ENCODE data around the gene RPS4Y1. TPM values are rescaled to one million over a fixed set of nuclear protein-coding genes. Genes with fewer than 3 reads are reported as not detected.

RPS4Y1 gene
- total and polyA plus RNA-seq, 2 donors (not counting 3 experiments of a cell fraction or from before 2014, with no cell fraction given): 335 to 704 TPM

DNA sequence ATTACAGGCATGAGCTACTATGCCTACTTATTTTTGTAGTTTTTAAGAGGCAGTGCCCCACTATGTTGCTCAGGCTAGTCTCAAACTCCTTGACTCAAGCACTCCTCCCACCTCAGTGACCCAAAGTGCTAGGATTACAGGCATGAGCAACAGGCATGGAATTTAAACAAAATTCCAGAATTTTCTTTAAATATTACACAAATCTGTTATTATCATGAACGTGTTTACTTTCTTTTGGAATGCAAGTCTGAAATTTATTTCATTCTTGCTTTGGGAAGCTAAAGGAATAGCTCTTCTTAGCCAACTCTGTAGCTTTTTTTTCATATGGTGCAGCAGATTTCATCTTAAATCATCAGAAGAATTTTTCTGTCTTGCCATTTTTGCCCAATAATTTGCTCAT is 66.0 kb downstream of the RPS4Y1 start:
- dilution Hi-C loops (cut with MboI; ENCODE audit: extremely low pct_ligation_motif_present, low sequenced_read_pairs) (no loop called here), intact Hi-C loops (cut with micrococcal nuclease) (no loop called here)
- H3K9ac ChIP-seq (replicated peaks; ENCODE audit: extremely low read depth, insufficient read depth, low read length): no peak overlapping the region
- H2AFZ ChIP-seq (ENCODE audit: low read depth, low read length): no peak overlapping the region
- ChIA-PET POLR2A (no interaction called here), CTCF (no interaction called here)
- no peaks in the 10 kb centered on the region for H3K36me3 ChIP-seq (ENCODE audit: control insufficient read depth in 2 of 2, extremely low read depth in 1 of 2, insufficient read depth in 2 of 2, low read length in 2 of 2)
- no TSS peak for BruUV-seq (replicated peaks)
- no peaks in the 10 kb centered on the region for H3K9me1 ChIP-seq (replicated peaks; ENCODE audit: control insufficient read depth, extremely low read depth, insufficient read depth, low read length)
- no peaks in the 10 kb centered on the region for H3K27me3 ChIP-seq (ENCODE audit: control insufficient read depth in 2 of 2, insufficient read depth in 2 of 2, low read length in 2 of 2)
- H3K4me3 ChIP-seq (replicated peaks in 1 of 3; ENCODE audit: insufficient read depth in 1 of 3, low read depth in 1 of 3, low read length in 3 of 3): no peak overlapping the region
- no peaks in the 10 kb centered on the region for H4K20me1 ChIP-seq (replicated peaks; ENCODE audit: control insufficient read depth, extremely low read depth, insufficient read depth, low read length)
- no peaks in the 10 kb centered on the region for H3K4me1 ChIP-seq (ENCODE audit: control insufficient read depth, extremely low read depth, insufficient read depth, low read length)
- no peak for DNase-seq (ENCODE audit: low read depth, low spot score)
- no peak overlapping the region for H3K27ac ChIP-seq (ENCODE audit: insufficient read depth, low read depth, low read length)
- H3K79me2 ChIP-seq (ENCODE audit: control insufficient read depth, insufficient read depth, low read length): no peaks in the 10 kb centered on the region
- no peak for FAIRE-seq
- no peak overlapping the region for H3K4me2 ChIP-seq (ENCODE audit: insufficient read depth, low read length)
- no peaks in the 10 kb centered on the region for H3K9me3 ChIP-seq (replicated peaks; ENCODE audit: control insufficient read depth, insufficient read depth, low read length)
- TF ChIP-seq POLR2A (IDR thresholded peaks at IDR 0.05; ENCODE audit: low read depth, low read length) (no peak), CTCF (IDR thresholded peaks at IDR 0.05; ENCODE audit: extremely low read depth in 1 of 2, insufficient read depth in 1 of 2, low read depth in 1 of 2, low read length in 2 of 2) (no peak), MYC (IDR thresholded peaks at IDR 0.05; ENCODE audit: low read depth, low read length) (no peak), FOS (IDR thresholded peaks at IDR 0.05; ENCODE audit: borderline replicate concordance, insufficient read depth, low read length) (no peak), JUN (IDR thresholded peaks at IDR 0.05; ENCODE audit: borderline replicate concordance, insufficient read depth, insufficient read length, low read depth) (no peak)
- TF ChIP-seq, protein P1, sequence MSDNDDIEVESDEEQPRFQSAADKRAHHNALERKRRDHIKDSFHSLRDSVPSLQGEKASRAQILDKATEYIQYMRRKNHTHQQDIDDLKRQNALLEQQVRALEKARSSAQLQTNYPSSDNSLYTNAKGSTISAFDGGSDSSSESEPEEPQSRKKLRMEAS (IDR thresholded peaks at IDR 0.05; ENCODE audit: insufficient read depth, insufficient read length): no peak

Data from endothelial cell of umbilical vein (primary cell).